SH-SY5Y (cell line): Measurements from ENCODE around the gene HOXD12.

Experiments
- GATA2 ChIP-seq: IDR thresholded peaks from 2 replicates; pipeline ENCODE4 v1.6.1; 2011; ENCODE audit warnings: mild to moderate bottlenecking, low read depth, low read length
- GATA3 ChIP-seq: IDR thresholded peaks from 2 replicates; pipeline ENCODE4 v1.6.1; 2011; ENCODE audit warnings: low read depth, mild to moderate bottlenecking, low read length, moderate library complexity

DNA sequence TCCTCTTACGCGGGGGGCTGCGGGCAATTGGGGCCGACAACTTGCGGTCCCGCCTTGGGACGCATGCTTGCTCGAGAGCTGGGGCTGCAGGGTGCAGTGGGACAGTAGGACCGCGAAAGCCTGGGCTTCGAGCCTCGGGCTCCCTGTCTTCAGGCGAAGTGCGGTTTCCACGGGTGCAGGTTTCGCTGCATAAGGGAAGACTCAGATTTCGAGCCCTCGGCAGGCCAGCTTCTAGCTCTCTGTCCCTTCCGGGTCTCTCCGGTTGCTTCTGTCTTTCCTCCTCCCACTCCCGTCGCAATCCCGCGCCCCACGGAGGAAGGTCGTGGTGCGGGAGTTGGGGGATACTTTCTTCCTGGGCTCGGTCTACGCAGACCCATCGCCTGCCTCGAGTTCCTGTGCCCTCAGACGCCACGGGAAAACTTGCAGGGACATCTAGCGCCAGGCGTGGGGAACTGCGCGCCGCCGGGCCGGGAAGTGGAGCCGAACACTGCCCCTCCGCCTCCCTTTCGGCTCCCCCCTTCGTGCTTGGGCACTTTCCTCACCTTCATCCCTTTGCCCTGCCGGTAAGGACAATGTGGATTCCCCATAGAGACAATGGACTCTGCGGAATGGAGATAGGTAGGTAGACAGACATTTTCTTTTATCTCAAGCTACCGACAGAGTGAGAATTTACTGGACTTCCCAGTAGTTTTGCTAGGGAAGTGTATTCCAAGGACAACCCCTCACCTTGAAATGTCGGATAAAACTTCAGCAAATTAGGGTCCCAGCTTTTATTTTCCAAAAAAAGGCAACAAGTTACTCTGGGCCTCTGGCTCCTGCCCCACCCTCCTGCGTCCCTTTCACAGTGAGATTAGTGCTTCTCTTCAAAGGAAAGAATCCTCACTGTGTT, 11.3 kb upstream of the HOXD12 start:
- TF ChIP-seq GATA2 (no peak), GATA3 (no peak)
